GM18526 (cell line): Measurements from ENCODE around the gene UBAP2L.

Experiments used
- POLR2A ChIP-seq: IDR thresholded peaks from 3 replicates; pipeline ENCODE4 v1.6.1; 2011; ENCODE audit not compliant: insufficient read length; ENCODE audit errors: extremely low read depth

UBAP2L gene, protein sequence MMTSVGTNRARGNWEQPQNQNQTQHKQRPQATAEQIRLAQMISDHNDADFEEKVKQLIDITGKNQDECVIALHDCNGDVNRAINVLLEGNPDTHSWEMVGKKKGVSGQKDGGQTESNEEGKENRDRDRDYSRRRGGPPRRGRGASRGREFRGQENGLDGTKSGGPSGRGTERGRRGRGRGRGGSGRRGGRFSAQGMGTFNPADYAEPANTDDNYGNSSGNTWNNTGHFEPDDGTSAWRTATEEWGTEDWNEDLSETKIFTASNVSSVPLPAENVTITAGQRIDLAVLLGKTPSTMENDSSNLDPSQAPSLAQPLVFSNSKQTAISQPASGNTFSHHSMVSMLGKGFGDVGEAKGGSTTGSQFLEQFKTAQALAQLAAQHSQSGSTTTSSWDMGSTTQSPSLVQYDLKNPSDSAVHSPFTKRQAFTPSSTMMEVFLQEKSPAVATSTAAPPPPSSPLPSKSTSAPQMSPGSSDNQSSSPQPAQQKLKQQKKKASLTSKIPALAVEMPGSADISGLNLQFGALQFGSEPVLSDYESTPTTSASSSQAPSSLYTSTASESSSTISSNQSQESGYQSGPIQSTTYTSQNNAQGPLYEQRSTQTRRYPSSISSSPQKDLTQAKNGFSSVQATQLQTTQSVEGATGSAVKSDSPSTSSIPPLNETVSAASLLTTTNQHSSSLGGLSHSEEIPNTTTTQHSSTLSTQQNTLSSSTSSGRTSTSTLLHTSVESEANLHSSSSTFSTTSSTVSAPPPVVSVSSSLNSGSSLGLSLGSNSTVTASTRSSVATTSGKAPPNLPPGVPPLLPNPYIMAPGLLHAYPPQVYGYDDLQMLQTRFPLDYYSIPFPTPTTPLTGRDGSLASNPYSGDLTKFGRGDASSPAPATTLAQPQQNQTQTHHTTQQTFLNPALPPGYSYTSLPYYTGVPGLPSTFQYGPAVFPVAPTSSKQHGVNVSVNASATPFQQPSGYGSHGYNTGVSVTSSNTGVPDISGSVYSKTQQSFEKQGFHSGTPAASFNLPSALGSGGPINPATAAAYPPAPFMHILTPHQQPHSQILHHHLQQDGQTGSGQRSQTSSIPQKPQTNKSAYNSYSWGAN

GRCh38 chr1:154220071-154220969 is at the start of gene UBAP2L:
TSS of gene UBAP2L (plus strand) at chr1:154220955. CDS start at chr1:154225124, 4,169 bp downstream.
- peak; percentile 63 for TF ChIP-seq POLR2A

DNA sequence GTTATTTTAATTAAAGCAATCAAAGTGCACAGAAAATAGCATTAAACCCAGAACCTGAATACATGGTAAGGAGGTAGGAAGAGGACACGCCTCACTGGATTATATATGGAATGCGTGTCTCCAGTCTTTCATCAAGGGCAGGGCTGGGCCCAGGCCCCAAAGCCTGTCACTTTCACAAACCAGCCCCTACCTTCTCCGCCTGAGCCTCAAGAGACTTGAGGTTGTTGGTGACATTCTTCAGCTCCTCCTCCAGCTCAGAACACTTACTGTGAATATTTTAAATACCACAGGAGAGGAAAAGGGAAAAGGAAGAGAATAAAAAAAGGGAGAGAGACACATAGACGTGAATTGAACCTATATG is 49.6 kb upstream of the UBAP2L start:
- no peak for TF ChIP-seq POLR2A

DNA sequence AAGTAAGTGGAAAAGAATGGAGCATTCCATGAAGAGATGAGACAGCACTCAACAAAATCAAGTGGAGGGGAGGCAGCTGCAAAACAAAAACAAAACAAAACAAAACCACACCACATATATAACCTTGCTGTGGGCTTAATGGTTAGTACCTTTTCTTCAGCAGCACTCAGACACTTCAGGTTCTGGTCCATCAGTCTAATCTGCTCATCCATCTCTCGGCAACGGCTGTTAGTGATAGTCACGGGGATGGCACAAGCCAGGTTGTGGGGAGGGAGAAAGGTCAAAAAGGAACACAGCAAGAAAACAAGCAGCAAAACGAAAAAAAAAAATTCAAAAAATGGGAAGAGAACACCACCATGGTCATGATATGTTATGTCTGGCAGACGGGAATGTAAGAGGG is 48.9 kb upstream of the UBAP2L start:
- TF ChIP-seq POLR2A = no peak

DNA sequence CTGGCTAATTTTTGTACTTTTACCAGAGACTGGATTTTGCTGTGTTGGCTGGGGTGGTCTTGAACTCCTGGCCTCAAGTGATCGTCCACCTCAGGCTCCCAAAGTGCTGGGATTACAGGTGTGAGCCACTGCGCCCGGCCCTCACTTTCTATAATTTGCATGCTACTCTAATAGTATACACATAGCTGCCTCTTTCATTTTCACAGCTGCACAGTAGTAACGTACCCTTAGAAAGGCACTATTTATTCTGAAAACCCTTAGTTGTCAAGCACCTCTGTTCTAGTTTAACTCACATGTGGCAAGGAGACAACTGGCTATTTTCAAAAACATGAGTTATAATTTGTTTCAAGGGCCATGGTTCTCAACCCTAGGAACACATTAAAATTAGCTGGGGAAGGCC is 46.1 kb upstream of the UBAP2L start:
- no peak for TF ChIP-seq POLR2A

DNA sequence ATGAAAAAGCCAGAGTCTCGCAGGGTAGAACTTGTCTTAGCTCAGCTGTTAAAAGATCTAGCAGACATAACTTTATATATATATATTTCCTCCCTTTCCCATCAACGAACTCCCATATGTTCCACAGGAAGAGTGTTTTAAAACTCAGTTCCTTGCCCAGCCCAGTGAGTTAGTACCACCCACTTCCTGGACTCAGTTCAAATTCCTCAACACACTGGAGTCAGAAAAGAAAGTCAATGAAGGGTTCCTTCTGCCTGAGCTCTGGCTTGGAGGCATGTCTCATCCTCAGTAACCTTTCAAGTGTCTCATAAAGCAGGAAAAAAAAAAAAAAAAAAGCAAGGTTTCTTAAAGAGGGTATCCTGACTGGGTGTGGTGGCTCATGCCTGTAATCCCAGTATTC is 44.4 kb upstream of the UBAP2L start:
- no peak for TF ChIP-seq POLR2A

- TF ChIP-seq POLR2A = no peak
Observed at GRCh38 chr1:154178013-154178412, 42.7 kb upstream of the UBAP2L start.

DNA sequence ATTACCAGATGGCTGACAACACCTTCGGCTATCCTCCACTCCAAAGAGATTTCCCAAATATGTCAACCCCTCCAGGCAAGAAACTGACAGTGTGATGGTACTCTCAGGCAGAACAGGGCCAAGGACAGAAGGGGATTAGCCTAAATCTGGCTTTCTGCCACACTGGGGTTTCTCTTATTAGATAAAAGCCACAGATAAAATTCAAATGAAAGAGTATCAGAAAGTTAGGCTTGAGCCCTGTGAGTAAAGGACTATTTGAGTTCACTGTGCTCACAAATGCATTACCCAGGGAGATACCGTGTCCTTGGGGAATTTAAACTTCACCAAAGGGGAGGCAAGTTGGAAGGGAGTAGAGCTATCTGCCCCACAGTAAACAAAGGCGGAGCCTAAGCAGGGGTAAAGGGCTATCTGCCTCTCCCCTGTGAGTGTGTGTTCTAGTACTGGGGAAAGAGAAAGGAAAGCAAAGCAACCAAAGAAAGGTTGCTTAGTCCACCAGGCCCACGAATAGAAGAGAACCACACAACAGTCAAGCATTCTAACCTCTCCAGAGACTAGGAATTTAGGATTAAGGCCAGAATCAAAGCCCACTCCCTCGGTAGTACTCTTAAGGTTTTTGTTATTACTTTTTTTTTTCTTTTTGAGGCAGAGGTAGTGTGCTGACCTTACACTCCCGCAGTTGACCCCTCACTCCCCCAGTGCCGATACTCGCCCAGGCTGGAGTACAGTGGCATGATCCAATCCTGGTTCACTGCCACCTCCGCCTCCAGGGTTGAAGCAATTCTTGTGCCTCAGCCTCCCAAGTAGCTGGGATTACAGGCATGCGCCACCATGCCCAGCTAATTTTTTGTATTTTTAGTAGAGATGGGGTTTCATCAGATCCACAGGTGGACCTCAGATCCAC is 41.6 kb upstream of the UBAP2L start:
- TF ChIP-seq POLR2A = no peak

DNA sequence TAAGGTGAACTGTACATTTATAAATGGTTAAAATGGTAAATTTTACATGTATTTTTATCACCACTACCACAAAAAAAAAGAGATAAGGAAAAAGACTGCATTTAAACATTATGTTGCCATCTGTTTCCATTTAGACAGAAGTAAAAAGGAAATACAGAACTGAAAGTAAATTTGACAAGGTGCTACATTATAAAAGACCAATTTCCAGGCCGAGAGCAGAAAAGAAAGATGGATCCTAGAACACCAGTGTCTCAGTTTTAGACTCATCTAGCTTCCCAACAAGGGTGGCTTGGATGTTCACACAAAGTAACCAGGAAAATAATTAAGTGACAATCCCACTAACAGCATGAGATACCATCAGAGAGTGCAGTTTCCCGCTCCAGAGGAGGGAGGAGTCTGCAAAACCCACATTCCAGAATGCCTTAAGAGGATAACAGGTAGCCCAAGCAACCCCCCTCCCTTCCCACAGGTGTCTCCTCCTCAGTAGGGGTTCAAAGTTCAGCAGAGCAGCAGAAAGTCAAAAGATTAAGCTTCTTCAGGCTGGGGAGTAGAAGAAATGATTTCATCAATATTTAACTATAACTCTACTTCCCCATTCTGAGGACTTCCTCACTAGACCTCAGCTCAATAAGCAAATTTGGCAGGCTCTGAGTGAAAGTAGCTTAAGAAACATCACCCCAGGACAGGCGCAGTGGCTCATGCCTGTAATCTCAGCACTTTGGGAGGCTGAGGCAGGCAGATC is 40.6 kb upstream of the UBAP2L start:
- no peak for TF ChIP-seq POLR2A

GRCh38 chr1:154181944-154182343 is 38.8 kb upstream of the UBAP2L start:
- no peak for TF ChIP-seq POLR2A

GRCh38 chr1:154182344-154183045 is 38.3 kb upstream of the UBAP2L start:
- peak; percentile 50 for TF ChIP-seq POLR2A

GRCh38 chr1:154183046-154183915 is 37.5 kb upstream of the UBAP2L start:
- peak; percentile 97 for TF ChIP-seq POLR2A

DNA sequence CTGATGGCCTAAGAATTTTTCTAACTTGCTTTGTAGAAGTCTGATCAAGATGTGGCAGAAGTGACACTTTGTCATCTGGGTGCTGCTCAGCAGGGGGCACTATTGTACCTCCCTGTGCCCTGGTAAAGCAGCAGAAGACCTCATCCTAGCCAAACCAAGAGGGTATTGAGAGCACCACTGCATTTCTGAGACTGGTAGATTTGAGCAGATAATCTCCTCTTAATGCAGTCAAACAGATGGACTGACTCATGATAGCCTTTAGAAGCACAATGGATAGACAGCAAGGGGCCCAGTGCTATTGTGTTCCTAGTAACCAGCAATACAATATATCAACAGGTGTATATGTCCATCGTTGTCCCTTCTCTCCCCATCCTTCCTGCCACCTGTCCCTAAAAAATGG is 34.6 kb upstream of the UBAP2L start:
- TF ChIP-seq POLR2A = no peak
